Airway epithelial cell (primary cell): ENCODE data around the gene NFU1. TPM values are rescaled to one million over a fixed set of nuclear protein-coding genes. Genes with fewer than 3 reads are reported as not detected.

Experiments used
- total RNA-seq: library from RNA; depleted of rRNA; stranded (reverse); fragments of >200 nt; gene quantifications from 2 replicates; pipeline ENCODE4 v1.2.3, GENCODE V29; 2015

The NFU1 gene
- 26.7 and 44.6 TPM in 2 replicates for total RNA-seq

DNA sequence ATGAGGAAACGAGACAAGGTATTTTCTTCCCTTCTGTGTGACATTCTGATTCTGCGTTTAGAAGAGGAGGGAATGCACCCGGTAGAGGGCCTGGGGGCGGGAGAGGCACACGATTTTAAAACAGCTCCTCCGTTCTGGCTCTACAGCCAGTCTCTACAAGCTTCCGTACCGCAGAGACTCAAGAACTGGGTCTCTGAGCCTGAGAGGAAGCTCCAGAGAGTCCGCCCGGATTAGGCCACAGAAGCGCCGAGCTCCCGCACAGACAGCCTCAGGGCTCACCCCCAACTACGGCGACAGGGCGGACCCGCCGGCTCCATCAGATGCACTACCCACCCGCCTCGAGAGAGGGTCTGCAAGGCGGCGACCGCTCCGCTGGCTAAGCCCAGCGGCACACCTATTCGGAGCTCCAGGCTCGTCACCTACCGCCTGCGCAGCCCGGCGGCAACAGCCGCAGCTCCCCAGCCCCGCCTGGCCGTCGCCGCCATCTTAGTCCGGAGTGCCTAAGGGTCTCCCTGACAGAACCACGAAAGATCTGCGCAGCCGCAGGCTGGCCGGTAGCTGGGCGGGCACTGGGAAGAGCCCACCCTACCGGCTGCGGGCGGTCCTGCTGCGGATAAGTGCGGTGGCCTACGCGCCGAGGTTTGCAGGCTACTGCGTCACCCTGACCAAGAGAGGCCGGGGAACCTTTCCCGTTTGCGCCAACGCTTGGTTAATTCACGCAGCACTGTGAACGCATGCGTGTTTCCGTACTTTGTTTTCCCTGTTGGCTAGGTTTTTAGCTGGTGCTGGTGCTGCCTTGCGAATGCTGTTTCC, at the start of gene NFU1:
Gene NFU1, minus strand, starts transcription at position 498 of the 813 bp plus-strand sequence. Its CDS starts 13 bp downstream, at position 485.

DNA sequence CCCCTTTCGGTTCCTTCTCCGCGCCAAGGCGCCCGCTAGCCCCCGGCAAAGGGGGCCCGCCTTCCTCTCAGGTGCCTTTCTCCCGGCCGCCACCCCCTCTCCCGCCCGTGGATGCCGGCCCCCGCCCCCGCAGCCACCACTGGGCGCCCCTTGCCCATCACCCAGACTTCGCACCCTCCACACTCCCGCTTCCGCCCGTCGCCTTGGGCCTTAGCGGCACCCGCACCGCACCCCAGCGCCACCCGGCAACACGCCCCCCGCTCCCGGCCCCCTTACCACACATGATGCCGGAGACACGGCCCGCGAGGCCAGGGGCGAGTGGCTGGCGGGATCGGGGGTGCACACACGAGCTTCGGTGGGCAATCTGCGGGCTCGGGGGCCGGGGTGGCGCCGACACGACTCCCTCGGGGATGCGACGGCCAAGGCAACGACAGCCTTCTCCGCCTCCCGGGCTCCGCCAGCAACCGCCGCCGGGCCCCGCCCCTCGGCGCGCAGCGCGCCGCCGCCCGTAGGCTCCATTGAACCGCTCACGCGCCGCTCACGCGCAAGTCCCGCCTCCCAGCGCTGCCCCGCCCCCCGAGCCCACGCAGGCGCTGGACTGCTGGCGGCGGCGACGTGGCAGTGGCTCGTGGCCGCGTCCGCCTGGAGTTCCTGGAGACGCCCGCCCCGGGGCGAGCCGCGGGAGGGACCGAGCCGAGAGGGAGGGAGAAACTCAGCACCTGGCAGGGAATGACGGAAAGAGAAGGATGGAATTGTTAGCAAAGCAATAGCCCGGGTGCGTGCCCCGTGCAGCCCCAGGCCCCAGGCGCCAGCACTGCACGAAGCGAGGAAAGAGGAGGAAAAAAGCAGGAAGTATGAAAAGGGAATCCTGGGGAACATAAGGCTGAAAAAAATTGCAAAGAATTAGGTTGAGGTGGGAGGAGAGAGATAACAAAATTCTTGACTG, 50.2 kb downstream of the NFU1 start, which contains the start of gene GFPT1:
Gene GFPT1, minus strand, starts transcription at position 439 of the 946 bp plus-strand sequence. Its CDS starts 156 bp downstream, at position 283.

Other genes starting within 250 kb of the NFU1 start
- gene GFPT1, start 50.2 kb downstream of the NFU1 start, total RNA-seq = 12.4 and 15.9 TPM in 2 replicates
- gene AAK1, start 206.3 kb upstream of the NFU1 start, total RNA-seq = 15.4 and 24.5 TPM in 2 replicates